Measurements from ENCODE around the gene IFITM5.
"Not testable (repeated sequence)": the region's sequence is repeated elsewhere in the genome, so short reads cannot be mapped to it uniquely, and the experiment has no call there.

The IFITM5 gene

GRCh38 chr11:299081-299891 lies at the start of gene IFITM5:
Gene IFITM5, minus strand, starts transcription at chr11:299526. Its CDS starts 36 bp downstream, at chr11:299490.
- DNase-seq, result no peak

- DNase-seq, result no peak
Measured at GRCh38 chr11:346529-346928, 47.2 kb upstream of the IFITM5 start.

GRCh38 chr11:344836-345578 lies 45.7 kb upstream of the IFITM5 start:
- no peak for DNase-seq

GRCh38 chr11:342328-342727 lies 43.0 kb upstream of the IFITM5 start:
- DNase-seq, result no peak

- no peak for DNase-seq
Measured at GRCh38 chr11:340539-341512, 41.5 kb upstream of the IFITM5 start.

- DNase-seq, result no peak
Measured at GRCh38 chr11:339963-340362, 40.6 kb upstream of the IFITM5 start.

- no peak for DNase-seq
Measured at GRCh38 chr11:337711-338110, 38.4 kb upstream of the IFITM5 start.

- no peak for DNase-seq
Measured at GRCh38 chr11:336659-337198, 37.4 kb upstream of the IFITM5 start.

- DNase-seq, result peak; percentile 68
Measured at GRCh38 chr11:335779-336658, 36.7 kb upstream of the IFITM5 start.

- no peak for DNase-seq
Measured at GRCh38 chr11:334264-334994, 35.1 kb upstream of the IFITM5 start.

GRCh38 chr11:333616-334263 lies 34.4 kb upstream of the IFITM5 start:
- not testable (repeated sequence) for DNase-seq

GRCh38 chr11:332651-333480 lies 33.5 kb upstream of the IFITM5 start:
- DNase-seq, result no peak

- no peak for DNase-seq
Measured at GRCh38 chr11:331358-332060, 32.2 kb upstream of the IFITM5 start.

GRCh38 chr11:330694-331357 lies 31.5 kb upstream of the IFITM5 start:
- DNase-seq, result no peak

- no peak for DNase-seq
Measured at GRCh38 chr11:330307-330693, 31.0 kb upstream of the IFITM5 start.

GRCh38 chr11:329886-330253 lies 30.5 kb upstream of the IFITM5 start:
- no peak for DNase-seq

GRCh38 chr11:328516-329100 lies 29.3 kb upstream of the IFITM5 start:
- DNase-seq, result not testable (repeated sequence)

GRCh38 chr11:328012-328411 lies 28.7 kb upstream of the IFITM5 start:
- no peak for DNase-seq
